Right atrium auricular region (tissue), 2 donors: Measurements from ENCODE around the gene SNX20. TPM values are rescaled to one million over a fixed set of nuclear protein-coding genes. Genes with fewer than 3 reads are reported as not detected.

Experiments used
- DNase-seq: peaks from one replicate; pipeline ENCODE4 v3.0.0-alpha.2; 2019; ENCODE audit warnings: low spot score
- H3K27ac ChIP-seq, 2 donors: fragments of 200-600 bp; sonication (generic); 1 replicate in 1 of 2; 2 replicates in 1 of 2; pipeline ENCODE4 v1.5.1; 2016 to 2019
- H3K27me3 ChIP-seq, 2 donors: fragments of 200-600 bp; sonication (generic); one replicate each; pipeline versions ENCODE4 v1.5.1 to v1.6.0; 2017 to 2019
- H3K36me3 ChIP-seq: fragments of 200-600 bp; sonication (generic); one replicate; pipeline ENCODE4 v1.5.1; 2016
- H3K4me1 ChIP-seq, 2 donors: fragments of 200-600 bp; sonication (generic); one replicate each; pipeline versions ENCODE4 v1.5.1 to v1.6.0; 2017 to 2019
- H3K4me3 ChIP-seq, 2 donors: fragments of 200-600 bp; sonication (generic); 1 replicate in 1 of 2; 2 replicates in 1 of 2; pipeline ENCODE4 v1.5.1; 2017 to 2019; ENCODE audit warnings: mild to moderate bottlenecking in 1 of 2, moderate library complexity in 1 of 2
- H3K9me3 ChIP-seq, 2 donors: fragments of 200-600 bp; sonication (generic); one replicate each; pipeline ENCODE4 v1.5.1; 2019
- total RNA-seq, 2 donors: library from RNA; depleted of rRNA; stranded (reverse); fragments of >200 nt; gene quantifications; one replicate each; pipeline ENCODE4 v1.1.0, GENCODE V29; 2016
- TF ChIP-seq, protein P1 (sequence below), 2 donors: fragments of 200-600 bp; sonication (generic); IDR thresholded peaks; one replicate each; pipeline ENCODE4 v1.5.1; 2019; ENCODE audit warnings: antibody characterized with exemption in 2 of 2

The SNX20 gene
- total RNA-seq, 2 donors from 2014 or later = 0.89 to 1.9 TPM

DNA sequence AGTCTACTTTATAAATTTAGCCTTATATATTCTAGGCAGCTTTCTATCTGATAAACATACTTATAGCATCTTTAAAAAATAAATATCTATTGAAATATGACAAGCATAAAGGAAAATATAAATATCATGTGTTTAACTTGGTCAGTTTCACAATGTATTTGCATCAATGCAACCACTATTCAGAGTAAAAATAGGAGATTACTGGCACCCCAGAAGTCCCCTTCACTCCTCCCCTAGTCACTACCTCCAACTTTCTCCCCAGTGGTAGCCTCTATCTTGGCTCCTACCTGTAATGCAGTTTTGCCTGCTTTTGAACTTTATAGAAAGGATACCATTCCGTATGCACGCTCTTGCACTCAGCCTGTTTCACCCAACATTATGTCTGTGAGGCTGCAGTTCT, 9.1 kb upstream of the SNX20 start:
- Histone ChIP-seq H3K4me1 (peaks cover 0 to 20% of the 10 kb centered on the region in 2 donors), H3K4me3 (no peak overlapping the region), H3K9me3 (no peaks in the 10 kb centered on the region), H3K27ac (no peak overlapping the region), H3K27me3 (no peaks in the 10 kb centered on the region), H3K36me3 (no peaks in the 10 kb centered on the region)
- DNase-seq = no peak
- TF ChIP-seq, protein P1, sequence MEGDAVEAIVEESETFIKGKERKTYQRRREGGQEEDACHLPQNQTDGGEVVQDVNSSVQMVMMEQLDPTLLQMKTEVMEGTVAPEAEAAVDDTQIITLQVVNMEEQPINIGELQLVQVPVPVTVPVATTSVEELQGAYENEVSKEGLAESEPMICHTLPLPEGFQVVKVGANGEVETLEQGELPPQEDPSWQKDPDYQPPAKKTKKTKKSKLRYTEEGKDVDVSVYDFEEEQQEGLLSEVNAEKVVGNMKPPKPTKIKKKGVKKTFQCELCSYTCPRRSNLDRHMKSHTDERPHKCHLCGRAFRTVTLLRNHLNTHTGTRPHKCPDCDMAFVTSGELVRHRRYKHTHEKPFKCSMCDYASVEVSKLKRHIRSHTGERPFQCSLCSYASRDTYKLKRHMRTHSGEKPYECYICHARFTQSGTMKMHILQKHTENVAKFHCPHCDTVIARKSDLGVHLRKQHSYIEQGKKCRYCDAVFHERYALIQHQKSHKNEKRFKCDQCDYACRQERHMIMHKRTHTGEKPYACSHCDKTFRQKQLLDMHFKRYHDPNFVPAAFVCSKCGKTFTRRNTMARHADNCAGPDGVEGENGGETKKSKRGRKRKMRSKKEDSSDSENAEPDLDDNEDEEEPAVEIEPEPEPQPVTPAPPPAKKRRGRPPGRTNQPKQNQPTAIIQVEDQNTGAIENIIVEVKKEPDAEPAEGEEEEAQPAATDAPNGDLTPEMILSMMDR (IDR thresholded peaks at IDR 0.05) = no peak

DNA sequence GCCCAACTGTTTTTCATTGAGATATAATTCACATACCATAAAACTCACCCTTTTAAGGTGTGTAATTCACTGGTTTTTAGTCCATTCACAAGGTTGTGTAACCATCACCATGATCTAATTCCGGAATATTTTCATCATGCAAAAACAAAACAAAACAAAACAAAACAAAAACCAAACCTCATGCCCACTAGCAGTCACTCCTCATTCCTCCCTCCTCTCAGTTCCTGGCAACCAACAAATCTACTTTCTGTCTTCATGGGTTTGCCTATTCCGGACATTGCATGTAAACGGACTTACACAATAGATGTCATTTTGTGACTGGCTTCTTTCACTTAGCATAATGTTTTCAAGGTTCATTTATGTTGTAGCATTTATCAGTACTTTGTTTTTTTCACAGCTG, 7.8 kb upstream of the SNX20 start:
- TF ChIP-seq, protein P1 (IDR thresholded peaks at IDR 0.05) = no peak
- Histone ChIP-seq H3K9me3 (no peaks in the 10 kb centered on the region), H3K4me1 (peaks cover 0 to 17% of the 10 kb centered on the region in 2 donors), H3K4me3 (no peak overlapping the region), H3K27ac (no peak overlapping the region), H3K36me3 (no peaks in the 10 kb centered on the region), H3K27me3 (no peaks in the 10 kb centered on the region)
- no peak for DNase-seq

DNA sequence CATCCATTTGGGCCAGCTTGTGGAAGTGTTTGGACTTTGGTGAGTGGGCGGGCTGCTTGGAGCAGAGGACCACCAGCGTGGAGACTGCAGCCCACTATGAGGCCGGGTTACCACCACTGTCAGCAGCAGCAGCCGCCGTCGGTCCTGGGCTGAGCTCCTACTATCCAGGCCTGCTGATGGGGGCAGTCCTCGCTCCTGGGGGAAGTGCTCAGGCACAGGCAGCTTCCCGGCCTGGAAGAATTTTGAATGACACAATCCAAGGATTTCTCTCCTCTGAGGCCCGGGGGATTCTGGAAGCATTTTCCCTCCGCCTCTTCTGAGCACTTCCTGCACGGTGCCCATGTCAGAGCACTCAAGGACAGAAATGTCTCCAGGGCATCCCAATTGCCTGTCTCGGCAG, 7.0 kb upstream of the SNX20 start:
- Histone ChIP-seq H3K9me3 (no peaks in the 10 kb centered on the region), H3K27me3 (no peaks in the 10 kb centered on the region), H3K27ac (no peak overlapping the region), H3K4me3 (no peak overlapping the region), H3K36me3 (no peaks in the 10 kb centered on the region), H3K4me1 (peaks cover 0 to 9% of the 10 kb centered on the region in 2 donors)
- TF ChIP-seq, protein P1 (IDR thresholded peaks at IDR 0.05) = no peak
- no peak for DNase-seq

DNA sequence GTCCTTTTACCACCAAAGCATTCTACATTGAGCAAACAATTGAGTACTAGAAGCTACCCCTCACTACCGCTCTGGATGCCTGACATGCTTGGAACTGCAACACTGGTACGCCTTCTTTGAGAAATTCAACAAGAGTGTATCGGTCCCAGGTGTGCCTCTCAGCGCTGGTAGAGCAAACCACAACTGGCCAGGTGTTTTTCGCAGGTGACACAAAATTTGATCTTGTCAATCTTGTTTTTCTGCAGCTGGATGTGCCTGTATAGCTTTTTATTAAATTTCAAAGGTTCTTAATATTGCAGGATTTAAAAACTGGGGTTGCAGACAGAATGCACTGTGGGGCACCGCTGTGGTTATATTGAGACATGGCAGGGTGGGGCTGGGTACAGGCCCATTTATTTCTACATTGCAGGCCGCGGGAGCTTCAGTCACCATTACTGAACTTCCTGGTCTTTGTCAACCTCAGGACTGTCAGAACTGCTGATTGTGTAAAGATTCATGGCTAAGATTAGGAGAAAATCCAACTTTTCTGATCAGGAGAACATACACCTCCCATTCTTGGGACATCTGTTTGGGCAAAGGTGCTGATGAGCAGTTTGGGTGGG, 4.5 kb upstream of the SNX20 start:
- Histone ChIP-seq H3K27ac (no peak overlapping the region), H3K27me3 (no peaks in the 10 kb centered on the region), H3K4me1 (peaks cover 0 to 8% of the 10 kb centered on the region in 2 donors), H3K9me3 (no peaks in the 10 kb centered on the region), H3K4me3 (no peak overlapping the region), H3K36me3 (no peaks in the 10 kb centered on the region)
- TF ChIP-seq, protein P1 (IDR thresholded peaks at IDR 0.05) = no peak
- DNase-seq = no peak

DNA sequence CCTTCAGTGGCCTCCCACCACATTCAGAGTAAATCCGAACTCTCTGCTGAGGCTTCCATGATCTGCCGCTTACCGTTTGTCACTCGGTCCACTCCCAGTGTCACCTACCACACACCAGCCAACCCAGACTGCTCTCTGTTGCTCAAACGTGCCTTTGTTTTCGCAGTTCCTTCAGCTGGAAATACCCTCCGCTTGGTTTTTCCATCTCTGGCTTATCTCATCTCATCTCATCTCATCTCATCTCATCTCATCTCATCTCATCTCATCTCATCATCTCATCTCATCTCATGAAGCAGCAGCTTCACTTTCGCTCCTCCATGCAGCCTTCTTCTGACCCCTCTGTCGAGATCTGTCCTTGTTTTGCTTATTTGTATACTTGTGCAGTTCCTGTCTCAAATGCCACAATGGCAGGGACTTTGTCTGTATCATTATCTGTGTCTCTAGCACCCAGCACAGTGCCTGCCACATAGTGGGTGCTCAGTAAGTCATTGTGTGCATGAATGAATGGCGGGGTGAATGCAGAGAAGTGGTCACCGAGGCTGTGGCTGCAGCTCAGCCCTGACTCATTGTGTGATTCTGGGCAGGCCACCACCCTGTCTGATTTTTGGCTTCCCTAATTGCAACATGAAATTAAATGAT, 3.8 kb upstream of the SNX20 start:
- H3K4me3 ChIP-seq = no peak overlapping the region
- H3K27ac ChIP-seq = no peak overlapping the region
- peaks cover 0 to 8% of the 10 kb centered on the region in 2 donors for H3K4me1 ChIP-seq
- H3K36me3 ChIP-seq = no peaks in the 10 kb centered on the region
- DNase-seq = no peak
- H3K27me3 ChIP-seq = no peaks in the 10 kb centered on the region
- TF ChIP-seq, protein P1 (IDR thresholded peaks at IDR 0.05) = no peak
- H3K9me3 ChIP-seq = no peaks in the 10 kb centered on the region
